GM21737 (cell line): ENCODE results near the gene BTD.

Source experiments
- ATAC-seq: cut with Tn5 transposase; IDR thresholded peaks from one replicate; pipeline ENCODE4 v1.9.1; 2021; ENCODE audit warnings: mild to moderate bottlenecking, moderate library complexity; ENCODE audit not compliant: unreplicated experiment

Gene BTD

GRCh38 chr3:15635121-15635661 lies 33.6 kb downstream of the BTD start:
- no peak for ATAC-seq

- ATAC-seq, result no peak
These were observed 34.6 kb downstream of the BTD start for GRCh38 chr3:15636028-15636709.

- ATAC-seq, result no peak
These were observed 35.8 kb downstream of the BTD start for GRCh38 chr3:15637131-15637951.

GRCh38 chr3:15638193-15638890 lies 36.8 kb downstream of the BTD start:
- ATAC-seq, result no peak

- ATAC-seq, result no peak
These were observed 37.3 kb downstream of the BTD start for GRCh38 chr3:15638891-15639262.

- ATAC-seq, result no peak
These were observed 43.7 kb downstream of the BTD start for GRCh38 chr3:15645246-15645645.

- no peak for ATAC-seq
These were observed 44.4 kb downstream of the BTD start for GRCh38 chr3:15645740-15646501.

GRCh38 chr3:15646851-15647511 lies 45.4 kb downstream of the BTD start:
- peak; percentile 28 for ATAC-seq

GRCh38 chr3:15647611-15648167 lies 46.1 kb downstream of the BTD start:
- ATAC-seq, result peak; percentile 84

GRCh38 chr3:15649341-15649740 lies 47.8 kb downstream of the BTD start:
- ATAC-seq, result no peak

- ATAC-seq, result no peak
These were observed 48.3 kb downstream of the BTD start for GRCh38 chr3:15649858-15650257.

- no peak for ATAC-seq
These were observed 49.9 kb downstream of the BTD start for GRCh38 chr3:15651396-15651795.

- no peak for ATAC-seq
These were observed 51.8 kb downstream of the BTD start for GRCh38 chr3:15653321-15653720.

GRCh38 chr3:15654127-15654526 lies 52.6 kb downstream of the BTD start:
- no peak for ATAC-seq

GRCh38 chr3:15654891-15655290 lies 53.3 kb downstream of the BTD start:
- ATAC-seq, result no peak

- no peak for ATAC-seq
These were observed 54.8 kb downstream of the BTD start for GRCh38 chr3:15656342-15656741.

GRCh38 chr3:15657016-15657415 lies 55.5 kb downstream of the BTD start:
- no peak for ATAC-seq

- ATAC-seq, result no peak
These were observed 57.9 kb downstream of the BTD start for GRCh38 chr3:15659254-15659975.
